Uterus (tissue), 4 donors: ENCODE results near the gene NUP62. TPM values are rescaled to one million over a fixed set of nuclear protein-coding genes. Genes with fewer than 3 reads are reported as not detected.
"Not testable (repeated sequence)": the region's sequence is repeated elsewhere in the genome, so short reads cannot be mapped to it uniquely, and the experiment has no call there.

Source experiments
- DNase-seq, 2 donors: peaks; one replicate each; pipeline ENCODE4 v3.0.0-alpha.2; 2019 to 2020
- H3K27ac ChIP-seq, 2 donors: fragments of 200-600 bp; sonication (generic); 1 replicate in 1 of 2; 2 replicates in 1 of 2; pipeline ENCODE4 v1.5.1; 2016 to 2018
- H3K27me3 ChIP-seq, 2 donors: fragments of 200-600 bp; sonication (generic); one replicate each; pipeline ENCODE4 v1.5.1; 2018 to 2019; ENCODE audit warnings: control low read depth in 1 of 2
- H3K36me3 ChIP-seq, 2 donors: fragments of 200-600 bp; sonication (generic); one replicate each; pipeline ENCODE4 v1.5.1; 2019; ENCODE audit warnings: control low read depth in 1 of 2
- H3K4me1 ChIP-seq, 2 donors: fragments of 200-600 bp; sonication (generic); one replicate each; pipeline ENCODE4 v1.5.1; 2018 to 2019; ENCODE audit warnings: control low read depth in 1 of 2
- H3K4me3 ChIP-seq, 2 donors: fragments of 200-600 bp; sonication (generic); 1 replicate in 1 of 2; 2 replicates in 1 of 2; pipeline ENCODE4 v1.5.1; 2018 to 2019; ENCODE audit warnings: mild to moderate bottlenecking in 1 of 2
- H3K9me3 ChIP-seq, 2 donors: fragments of 200-600 bp; sonication (generic); one replicate each; pipeline ENCODE4 v1.5.1; 2019; ENCODE audit warnings: control low read depth in 1 of 2
- POLR2A ChIP-seq, 2 donors: fragments of 450-650 bp; IDR thresholded peaks; one replicate each; pipeline ENCODE4 v1.6.1; 2016; ENCODE audit warnings: antibody characterized with exemption in 2 of 2, mild to moderate bottlenecking in 1 of 2, moderate library complexity in 1 of 2
- intact Hi-C: fragments of 100-400 bp; cut with DNase I; formaldehyde crosslinking; loops from one replicate; pipeline ENCODE4 v1.15.1; 2023; ENCODE audit warnings: low total_unique reads
- total RNA-seq, 4 donors: library from RNA; depleted of rRNA in 3 of 4; stranded (reverse); fragments of >200 nt in 3 of 4; gene quantifications; one replicate each; pipeline versions ENCODE4 v1.1.0 to v1.2.4, GENCODE V29; 2014 to 2023
- TF ChIP-seq, protein P1 (sequence below), 4 experiments: fragments of 200-600 bp in 2 of 4; fragments of 450-650 bp in 2 of 4; sonication (generic) in 2 of 4; IDR thresholded peaks; one replicate each; pipeline ENCODE4 v1.5.1; 2016 to 2019; ENCODE audit warnings: antibody characterized with exemption in 4 of 4, mild to moderate bottlenecking in 2 of 4, moderate library complexity in 1 of 4
- donor health status: DM: yes; HTN: yes; CAD: no.

NUP62 gene
- total RNA-seq, 4 donors from 2014 or later: 12.1 to 40.4 (median 24.6) TPM

DNA sequence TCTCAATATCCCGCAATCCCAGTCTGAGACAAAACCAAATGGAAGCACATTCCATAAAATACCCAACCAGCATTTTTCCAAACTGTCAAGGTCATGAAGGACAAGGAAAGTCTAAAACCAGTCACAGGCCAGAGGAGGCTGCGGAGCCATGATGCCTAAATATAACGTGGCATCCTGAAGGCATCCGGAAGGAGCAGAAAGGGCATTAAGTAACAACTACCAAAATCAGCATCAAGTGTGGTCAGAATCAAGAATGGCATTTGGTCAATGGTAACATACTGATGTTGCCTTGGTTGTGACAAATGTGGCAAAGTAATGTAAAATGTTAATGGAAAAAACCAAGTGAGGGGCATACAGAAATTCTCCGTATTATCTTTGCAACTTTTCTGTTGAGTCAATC is 3.8 kb downstream of the NUP62 start:
- Histone ChIP-seq H3K27me3 (no peaks in the 10 kb centered on the region), H3K4me1 (no peaks in the 10 kb centered on the region), H3K4me3 (no peak overlapping the region), H3K9me3 (no peaks in the 10 kb centered on the region), H3K36me3 (no peaks in the 10 kb centered on the region), H3K27ac (no peak overlapping the region)
- DNase-seq: no peak
- intact Hi-C loops: no loop called here
- TF ChIP-seq, protein P1, sequence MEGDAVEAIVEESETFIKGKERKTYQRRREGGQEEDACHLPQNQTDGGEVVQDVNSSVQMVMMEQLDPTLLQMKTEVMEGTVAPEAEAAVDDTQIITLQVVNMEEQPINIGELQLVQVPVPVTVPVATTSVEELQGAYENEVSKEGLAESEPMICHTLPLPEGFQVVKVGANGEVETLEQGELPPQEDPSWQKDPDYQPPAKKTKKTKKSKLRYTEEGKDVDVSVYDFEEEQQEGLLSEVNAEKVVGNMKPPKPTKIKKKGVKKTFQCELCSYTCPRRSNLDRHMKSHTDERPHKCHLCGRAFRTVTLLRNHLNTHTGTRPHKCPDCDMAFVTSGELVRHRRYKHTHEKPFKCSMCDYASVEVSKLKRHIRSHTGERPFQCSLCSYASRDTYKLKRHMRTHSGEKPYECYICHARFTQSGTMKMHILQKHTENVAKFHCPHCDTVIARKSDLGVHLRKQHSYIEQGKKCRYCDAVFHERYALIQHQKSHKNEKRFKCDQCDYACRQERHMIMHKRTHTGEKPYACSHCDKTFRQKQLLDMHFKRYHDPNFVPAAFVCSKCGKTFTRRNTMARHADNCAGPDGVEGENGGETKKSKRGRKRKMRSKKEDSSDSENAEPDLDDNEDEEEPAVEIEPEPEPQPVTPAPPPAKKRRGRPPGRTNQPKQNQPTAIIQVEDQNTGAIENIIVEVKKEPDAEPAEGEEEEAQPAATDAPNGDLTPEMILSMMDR (IDR thresholded peaks at IDR 0.05): no peak
- no peak for TF ChIP-seq POLR2A (IDR thresholded peaks at IDR 0.05)

DNA sequence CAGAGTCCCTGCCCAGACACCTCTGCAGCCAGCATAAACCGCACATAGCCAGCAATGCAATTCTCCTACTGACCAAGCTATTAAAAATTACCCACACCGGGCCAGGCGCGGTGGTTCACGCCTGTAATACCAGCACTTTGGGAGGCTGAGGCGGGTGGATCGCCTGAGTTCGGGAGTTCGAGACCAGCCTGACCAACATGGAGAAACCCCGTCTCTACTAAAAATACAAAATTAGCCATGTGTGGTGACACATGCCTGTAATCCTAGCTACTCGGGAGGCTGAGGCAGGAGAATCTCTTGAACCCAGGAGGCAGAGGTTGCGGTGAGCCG is 4.5 kb downstream of the NUP62 start:
- H3K4me1 ChIP-seq, DNase-seq, H3K27me3 ChIP-seq, intact Hi-C loops, H3K4me3 ChIP-seq, H3K36me3 ChIP-seq, H3K9me3 ChIP-seq, H3K27ac ChIP-seq: not testable (repeated sequence)

- intact Hi-C loops: no loop called here
- no peak for DNase-seq
- Histone ChIP-seq H3K9me3 (no peaks in the 10 kb centered on the region), H3K4me3 (no peak overlapping the region), H3K27ac (no peak overlapping the region), H3K4me1 (no peaks in the 10 kb centered on the region), H3K27me3 (no peaks in the 10 kb centered on the region), H3K36me3 (no peaks in the 10 kb centered on the region)
- no peak for TF ChIP-seq POLR2A (IDR thresholded peaks at IDR 0.05)
- TF ChIP-seq, protein P1 (IDR thresholded peaks at IDR 0.05): no peak
Measured at GRCh38 chr19:49924004-49924880, 5.1 kb downstream of the NUP62 start.

DNA sequence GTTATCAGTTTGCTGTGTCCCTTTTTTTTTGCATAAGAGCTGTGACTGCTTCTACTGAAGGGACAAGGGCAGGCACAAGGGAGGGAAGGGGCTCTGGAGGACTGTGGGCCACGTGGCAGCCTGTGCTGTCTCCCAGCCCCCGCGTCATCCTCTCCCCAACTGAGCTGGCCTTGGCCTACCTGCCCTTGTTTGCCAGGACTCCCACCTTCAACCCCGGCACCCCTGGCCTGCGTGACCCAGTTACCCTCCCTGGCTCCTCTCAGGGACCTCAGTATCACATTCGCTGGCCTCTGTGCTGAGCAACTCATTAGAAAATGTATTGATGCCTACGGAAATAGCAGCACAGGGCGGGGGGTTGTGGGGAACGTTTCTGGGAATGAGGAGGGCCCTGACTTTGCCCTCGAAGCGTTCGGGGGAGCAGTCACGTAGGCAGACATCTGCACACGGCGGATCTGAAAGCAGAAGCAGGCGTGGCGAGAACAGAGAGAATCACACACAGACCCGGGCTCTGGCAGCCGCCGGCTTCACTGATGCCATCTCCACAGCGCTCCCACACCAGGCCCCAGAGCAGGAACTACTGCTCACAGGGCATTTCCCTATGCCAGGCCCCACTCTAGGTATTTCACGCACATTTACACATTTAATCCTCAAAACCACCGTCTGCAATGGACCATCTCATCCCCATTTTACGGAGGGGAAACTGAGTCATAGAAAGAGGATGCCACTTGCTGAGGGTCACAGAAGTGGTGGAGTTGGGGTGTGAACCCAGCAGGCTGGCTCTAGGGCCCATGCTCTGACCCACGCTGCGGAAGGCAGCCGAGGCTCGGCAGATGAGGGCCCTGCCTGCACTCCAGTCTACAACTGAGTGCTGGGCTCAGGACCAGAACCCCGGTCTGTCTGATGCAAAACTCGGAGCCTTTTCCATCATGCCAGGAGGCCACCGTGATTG is 6.0 kb downstream of the NUP62 start:
- H3K4me3 ChIP-seq: no peak overlapping the region
- intact Hi-C loops: no loop called here
- no peak for DNase-seq
- no peaks in the 10 kb centered on the region for H3K36me3 ChIP-seq
- H3K27me3 ChIP-seq: no peaks in the 10 kb centered on the region
- no peaks in the 10 kb centered on the region for H3K4me1 ChIP-seq
- no peak for TF ChIP-seq POLR2A (IDR thresholded peaks at IDR 0.05)
- TF ChIP-seq, protein P1 (IDR thresholded peaks at IDR 0.05): no peak
- H3K27ac ChIP-seq: no peak overlapping the region
- H3K9me3 ChIP-seq: no peaks in the 10 kb centered on the region

GRCh38 chr19:49921871-49922795 is 7.2 kb downstream of the NUP62 start:
- TF ChIP-seq POLR2A (IDR thresholded peaks at IDR 0.05): no peak
- TF ChIP-seq, protein P1 (IDR thresholded peaks at IDR 0.05): no peak
- no peak overlapping the region for H3K27ac ChIP-seq
- H3K36me3 ChIP-seq: no peaks in the 10 kb centered on the region
- intact Hi-C loops: no loop called here
- no peak for DNase-seq
- no peaks in the 10 kb centered on the region for H3K4me1 ChIP-seq
- H3K4me3 ChIP-seq: no peak overlapping the region
- no peaks in the 10 kb centered on the region for H3K9me3 ChIP-seq
- no peaks in the 10 kb centered on the region for H3K27me3 ChIP-seq
